GM18868 (cell line): ENCODE data around the gene UVSSA.

Experiments
- ATAC-seq: cut with Tn5 transposase; IDR thresholded peaks from one replicate; pipeline ENCODE4 v1.9.1; 2021; ENCODE audit warnings: mild to moderate bottlenecking, moderate library complexity; ENCODE audit not compliant: unreplicated experiment

The UVSSA gene, protein sequence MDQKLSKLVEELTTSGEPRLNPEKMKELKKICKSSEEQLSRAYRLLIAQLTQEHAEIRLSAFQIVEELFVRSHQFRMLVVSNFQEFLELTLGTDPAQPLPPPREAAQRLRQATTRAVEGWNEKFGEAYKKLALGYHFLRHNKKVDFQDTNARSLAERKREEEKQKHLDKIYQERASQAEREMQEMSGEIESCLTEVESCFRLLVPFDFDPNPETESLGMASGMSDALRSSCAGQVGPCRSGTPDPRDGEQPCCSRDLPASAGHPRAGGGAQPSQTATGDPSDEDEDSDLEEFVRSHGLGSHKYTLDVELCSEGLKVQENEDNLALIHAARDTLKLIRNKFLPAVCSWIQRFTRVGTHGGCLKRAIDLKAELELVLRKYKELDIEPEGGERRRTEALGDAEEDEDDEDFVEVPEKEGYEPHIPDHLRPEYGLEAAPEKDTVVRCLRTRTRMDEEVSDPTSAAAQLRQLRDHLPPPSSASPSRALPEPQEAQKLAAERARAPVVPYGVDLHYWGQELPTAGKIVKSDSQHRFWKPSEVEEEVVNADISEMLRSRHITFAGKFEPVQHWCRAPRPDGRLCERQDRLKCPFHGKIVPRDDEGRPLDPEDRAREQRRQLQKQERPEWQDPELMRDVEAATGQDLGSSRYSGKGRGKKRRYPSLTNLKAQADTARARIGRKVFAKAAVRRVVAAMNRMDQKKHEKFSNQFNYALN

DNA sequence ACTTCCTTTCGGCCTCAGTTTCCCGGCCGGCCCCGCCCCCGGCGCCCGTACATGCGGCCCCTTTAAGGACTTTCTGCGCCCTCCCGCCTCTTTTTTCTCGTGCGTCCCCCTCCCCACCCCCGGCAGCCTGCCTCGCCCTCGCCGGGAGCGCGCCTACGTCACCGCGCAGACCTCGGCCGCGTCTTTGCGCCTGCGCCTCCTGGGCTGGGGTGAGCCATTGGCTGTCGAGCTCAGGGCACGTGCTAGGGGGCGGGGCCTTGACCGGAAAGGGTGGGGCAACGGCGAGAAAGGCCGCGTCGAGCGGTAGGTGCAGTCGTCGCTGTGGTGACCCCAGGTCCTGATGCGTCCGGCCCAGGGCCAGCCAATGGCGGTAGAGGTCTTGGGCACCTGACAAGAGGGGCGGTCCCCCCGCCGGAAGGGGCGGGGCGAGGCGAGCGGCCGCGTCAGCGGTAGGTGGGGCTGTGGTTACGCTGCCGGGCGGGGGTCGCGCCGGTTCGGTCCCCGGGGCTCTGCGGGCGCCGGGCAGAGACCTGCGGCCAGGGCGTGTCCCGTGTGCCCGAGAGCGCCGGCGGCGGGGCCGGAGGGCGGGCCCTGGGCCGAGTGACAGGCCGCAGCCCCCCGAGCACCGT lies at the start of gene UVSSA:
TSS of gene UVSSA (plus strand) at position 428 of the 629 bp plus-strand sequence. CDS start 884 bp downstream, outside the sequence.
- ATAC-seq: peak; percentile 90

DNA sequence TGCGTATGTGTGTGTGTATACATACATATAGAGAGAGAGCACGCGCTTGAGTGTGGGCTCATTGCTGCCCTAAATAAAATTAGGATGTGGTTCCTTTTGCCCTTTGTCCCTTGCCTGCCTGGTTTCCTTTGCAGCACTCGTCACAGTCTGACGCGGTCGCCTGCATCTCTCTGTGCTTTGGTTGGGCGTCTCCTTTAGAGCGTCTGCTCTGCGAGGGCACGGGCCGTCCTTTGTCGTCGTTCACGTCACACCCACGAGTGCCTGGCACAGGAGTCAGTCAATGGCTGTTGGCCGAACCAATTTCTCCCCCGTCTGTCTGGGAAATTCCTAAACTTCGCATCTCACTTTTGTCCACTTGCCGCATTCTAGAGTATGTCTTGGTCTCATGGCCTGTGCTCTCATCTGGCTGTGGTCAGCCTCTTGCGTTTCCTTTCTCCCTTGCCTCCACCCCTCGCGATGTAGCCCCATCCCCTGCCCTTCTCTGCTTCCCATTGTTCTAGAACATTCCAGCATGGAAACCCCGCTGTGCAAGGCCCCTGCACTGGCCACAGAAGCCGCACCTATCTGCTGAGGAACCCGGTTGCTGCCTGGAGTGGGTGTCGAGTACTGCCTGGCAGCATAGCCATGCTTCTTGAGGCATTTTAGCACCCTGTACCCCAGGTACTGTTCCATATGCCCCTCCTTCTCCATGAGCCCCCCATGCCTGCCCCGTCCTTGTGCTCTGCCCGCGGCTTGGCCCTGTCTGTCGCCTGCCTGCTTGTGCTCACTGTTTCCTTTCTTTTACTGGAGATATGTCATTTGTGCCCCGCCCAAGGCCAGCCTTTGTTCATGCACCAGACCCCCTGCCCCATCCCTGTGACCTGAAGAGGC lies 49.3 kb upstream of the UVSSA start:
- no peak for ATAC-seq

DNA sequence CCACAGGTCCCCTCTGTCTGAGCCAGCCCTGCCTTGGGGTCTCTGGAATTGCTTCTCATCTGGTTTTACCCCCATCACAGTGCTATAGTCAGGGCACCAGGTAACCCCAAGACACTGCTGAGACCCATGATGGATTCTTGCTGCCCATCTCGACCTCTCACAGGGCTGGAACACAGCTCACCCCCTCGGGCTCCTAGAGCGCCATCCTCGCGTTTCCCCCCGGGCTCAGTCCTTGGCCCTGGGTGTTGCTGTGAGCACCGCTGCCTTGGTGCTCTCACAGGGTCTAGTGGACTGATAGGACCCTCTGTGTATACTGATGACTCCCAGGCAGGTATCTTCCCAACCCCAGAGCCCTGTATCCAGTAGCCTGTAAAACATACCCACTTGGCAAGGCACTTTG lies 48.5 kb upstream of the UVSSA start:
- no peak for ATAC-seq

DNA sequence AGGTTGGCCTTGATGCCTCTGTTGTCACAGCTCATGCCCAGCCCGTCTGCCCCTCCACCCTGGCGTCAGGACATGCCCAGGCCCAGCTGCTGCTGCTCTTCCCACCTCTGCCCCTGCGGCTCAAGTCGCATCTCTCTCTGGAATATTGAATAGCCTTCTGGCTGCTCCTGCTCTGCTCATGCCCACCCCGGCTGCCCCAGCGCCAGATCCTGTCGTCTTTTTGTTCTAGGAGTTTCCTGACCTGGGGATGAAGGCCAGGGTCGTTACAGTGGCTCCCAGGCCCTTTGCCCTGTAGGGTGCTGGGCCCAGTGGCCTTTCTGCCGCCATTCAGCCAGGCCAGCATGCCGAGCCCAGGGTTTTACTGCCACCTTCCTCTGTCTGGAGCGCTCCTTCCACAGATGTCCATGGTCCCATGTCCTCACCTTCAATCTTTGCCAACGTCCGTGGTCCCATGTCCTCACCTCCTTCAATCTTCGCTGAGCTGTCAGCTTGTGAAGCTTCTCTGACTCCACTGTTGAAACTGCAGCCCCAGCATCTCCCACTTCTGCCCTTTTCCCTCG lies 47.6 kb upstream of the UVSSA start:
- no peak for ATAC-seq

DNA sequence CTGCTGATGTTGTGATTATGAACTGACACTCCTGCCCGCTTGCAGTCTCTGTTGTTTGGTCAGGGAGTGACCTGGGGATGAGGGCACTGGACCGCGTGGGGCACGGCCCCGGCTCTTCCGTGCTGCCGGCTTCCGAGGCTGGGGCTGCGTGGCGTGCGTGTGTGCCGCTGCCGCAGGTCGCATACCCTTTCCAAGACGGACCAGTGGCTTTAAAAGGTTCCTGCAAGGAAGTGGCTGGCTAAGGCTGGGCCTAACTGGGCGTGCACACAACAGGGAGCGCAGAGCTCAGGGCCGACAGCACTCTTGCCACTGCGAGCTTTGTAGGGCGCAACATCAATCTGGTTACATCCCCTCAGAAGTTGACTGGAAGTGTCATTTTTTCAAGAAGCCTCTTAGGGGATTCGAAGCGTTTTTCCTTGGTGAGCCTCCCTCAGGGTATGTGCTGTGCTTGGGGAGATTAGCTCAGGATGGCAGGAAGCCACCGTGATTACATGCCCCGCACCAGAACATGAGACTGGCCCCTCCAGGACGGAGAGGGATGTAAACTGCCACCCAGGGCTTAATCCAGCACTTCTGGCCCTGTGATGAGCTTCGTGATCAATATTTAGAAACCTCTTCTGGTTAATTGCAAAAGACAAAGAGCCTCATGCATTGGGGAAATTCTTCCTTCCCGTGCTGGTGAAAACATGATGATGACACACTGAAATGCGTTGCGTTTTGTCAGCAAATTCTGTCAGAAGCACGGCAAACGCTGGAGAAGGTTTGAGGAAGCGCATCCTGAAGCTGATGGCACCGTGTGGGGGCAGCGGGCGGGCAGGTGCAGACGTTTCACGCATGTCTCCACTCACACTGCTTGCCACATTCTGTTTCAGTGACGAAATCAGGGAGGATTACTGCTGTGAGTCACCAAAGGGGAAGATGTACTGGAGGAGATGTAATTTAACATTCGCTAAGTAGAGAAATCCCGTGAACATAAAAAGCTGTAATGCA lies 46.2 kb upstream of the UVSSA start:
- no peak for ATAC-seq

DNA sequence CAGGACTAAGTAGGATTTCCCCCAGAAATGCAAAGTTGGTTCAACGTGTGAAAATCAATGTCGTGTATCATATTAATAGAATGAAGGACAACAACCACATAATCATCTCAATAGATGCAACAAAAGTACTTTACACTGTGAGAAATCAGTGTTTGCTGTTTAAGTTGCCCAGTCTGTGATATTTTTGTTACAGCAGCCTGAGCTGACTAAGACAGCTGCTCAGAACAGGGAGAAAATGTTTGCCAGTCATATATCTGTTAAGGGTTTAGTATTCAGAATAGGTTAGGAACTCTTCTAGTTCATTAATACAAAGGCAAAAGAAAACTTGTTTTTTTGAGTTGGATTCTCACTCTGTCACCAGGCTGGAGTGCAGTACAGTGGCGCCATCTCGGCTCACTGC lies 44.8 kb upstream of the UVSSA start:
- no peak for ATAC-seq

DNA sequence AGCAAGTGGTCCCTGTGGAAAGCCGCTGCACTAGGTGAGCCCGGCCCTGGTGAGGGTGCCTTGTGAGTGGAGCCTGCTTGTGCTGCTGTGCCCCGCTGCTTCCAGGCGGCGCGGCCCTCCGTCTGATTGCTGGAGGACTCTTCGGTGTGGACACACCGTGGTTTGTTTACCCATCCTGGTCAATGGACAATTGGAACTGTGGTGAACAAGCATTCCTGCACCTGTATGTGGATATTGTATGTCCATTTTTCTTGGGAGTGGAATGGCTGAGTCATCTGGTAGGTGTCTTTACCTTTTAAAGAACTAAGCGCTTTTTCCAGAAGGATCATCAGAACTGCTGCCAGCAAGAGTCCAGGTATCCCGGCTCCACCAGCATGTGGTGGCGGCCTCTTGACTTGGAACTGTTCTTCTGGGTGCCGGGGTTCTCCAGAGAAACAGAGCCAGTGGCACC lies 41.7 kb upstream of the UVSSA start:
- no peak for ATAC-seq

DNA sequence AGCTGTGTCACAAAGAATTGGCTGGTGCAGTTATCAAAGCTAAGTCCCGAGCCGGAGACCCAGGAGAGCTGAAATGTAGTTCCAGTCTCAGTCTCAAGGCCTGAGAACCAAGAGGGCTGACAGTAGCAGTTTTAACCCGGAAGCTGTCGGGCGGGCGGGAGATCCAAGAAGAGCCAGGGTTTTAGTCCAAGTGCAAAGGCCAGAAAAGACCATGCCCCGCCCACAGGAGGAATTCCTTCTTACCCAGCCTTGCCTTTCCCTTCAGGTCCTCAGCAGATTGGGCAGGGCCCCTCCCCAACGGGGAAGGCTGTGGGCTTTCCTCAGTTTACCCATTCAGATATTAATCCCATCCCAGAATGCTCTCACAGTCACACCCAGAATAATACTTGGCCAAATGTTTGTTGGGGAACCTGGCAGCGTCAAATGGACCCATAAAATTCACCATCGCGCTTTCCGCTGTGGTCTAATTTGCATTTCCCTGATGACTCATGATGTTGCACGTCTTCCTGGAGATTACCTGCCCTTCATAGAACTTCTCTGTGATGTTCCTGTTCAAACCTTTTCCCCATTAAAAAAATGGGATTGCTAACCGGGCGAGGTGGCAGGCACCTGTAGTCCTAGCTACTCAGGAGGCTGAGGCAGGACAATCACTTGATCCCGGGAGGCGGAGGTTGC lies 41.1 kb upstream of the UVSSA start:
- ATAC-seq: no peak

DNA sequence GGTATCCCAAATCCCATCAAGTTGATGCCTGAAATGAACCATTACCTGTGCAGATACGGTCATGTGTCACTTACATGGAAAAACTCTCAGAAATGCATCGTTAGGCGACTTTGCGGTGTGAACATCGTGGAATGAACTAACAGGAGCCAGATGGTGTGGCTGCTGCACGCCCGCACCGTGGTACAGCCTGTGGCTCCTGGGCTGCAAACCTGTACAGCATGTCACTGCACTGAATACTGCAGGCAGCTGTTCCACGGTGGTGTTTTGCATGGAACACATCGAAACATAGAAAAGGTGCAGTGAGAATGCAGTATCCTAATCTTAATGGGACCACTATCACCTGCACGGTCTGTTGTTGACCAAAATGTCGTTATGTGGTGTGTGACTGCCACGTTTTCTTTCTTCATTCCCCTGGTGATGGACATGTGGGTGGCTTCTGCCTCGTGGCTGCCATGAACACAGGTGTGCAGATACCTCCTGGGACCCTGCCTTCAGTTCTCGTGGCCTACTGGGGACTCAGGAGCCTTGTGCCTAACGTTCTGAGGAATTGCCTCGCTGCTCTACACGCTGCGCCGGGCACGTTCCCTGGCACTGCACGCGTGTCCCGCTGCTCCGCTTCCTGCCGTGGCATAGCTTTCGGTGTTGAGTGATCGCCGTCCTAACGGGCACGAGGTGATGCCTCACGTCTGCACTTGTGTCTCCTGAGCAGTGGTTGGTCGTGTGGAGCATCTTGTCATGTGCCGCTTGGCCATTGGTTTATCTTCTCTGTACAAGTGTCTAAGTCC lies 38.9 kb upstream of the UVSSA start:
- no peak for ATAC-seq

DNA sequence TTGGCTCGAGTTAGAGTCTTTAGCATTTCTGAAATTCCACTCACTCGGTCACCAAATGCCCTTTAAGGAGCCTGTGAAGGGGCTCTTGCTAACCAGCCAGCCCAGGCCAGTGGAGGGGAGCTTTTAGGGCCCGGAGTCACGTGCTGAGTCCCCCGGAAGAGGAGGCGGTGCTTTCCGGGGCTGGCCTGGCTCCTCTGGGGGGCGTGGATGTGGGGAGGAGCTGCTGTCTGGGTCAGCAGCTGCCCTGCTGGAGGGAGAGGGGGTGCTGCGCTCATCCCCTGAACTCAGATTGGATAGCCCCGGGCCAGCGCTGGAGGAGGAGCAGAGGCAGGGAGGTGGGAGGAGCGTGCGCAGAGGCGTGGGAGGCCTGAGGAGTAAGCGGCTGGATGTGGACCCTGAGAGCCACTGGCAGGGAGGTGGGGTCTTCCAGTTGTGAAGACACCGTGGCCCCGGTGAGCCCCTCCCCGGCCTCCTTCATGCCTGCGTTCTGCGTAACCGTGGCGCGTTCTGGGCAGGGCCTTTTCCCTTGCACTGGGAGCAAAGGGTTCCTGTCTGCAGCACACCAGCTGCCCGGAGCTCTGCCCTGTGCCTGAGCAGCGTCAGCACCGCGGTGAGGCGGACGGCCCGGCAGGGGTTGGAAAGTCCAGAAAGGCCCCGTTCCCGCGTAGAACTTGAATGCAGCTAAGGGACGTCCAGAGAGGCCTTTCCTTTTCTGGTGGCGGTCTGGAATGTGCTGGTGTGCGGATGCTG lies 37.6 kb upstream of the UVSSA start:
- ATAC-seq: peak; percentile 97

DNA sequence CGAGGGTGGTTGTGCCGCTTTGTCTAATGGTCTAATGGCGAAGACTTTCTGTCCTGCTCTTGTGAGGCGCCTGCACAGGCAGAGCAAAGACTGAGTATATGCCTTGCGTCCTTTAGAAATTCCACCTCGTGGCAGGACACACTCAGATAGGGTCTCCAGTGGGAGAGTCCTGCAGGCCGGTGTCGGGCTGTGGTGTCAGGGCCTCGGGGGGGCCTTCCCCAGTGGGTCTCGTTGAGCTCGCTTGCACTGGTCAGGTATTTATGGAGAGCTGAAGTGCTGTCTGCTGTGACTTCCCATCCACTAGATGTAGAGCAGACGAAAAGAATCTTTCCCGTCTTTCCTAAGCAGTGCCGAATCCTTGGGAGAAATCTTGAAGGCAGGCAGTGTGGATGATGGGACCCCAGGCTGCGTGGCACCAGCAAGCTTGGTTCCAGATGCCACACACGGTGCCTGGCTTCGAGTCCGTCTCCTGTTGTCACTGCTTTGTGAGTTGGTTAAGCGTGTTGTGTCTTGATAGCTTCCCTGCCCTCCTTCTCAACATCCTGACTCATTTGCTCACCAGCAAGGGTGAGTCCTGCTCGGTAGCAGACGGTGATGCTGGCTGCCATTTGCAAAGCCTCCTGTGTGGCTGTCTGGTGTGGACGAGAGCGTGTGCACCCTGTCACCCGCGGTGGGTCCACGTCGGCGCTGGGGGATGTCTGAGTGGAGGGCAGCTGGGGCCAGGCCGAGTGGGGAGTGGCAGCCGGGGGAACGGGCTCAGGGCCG lies 36.8 kb upstream of the UVSSA start:
- no peak for ATAC-seq

DNA sequence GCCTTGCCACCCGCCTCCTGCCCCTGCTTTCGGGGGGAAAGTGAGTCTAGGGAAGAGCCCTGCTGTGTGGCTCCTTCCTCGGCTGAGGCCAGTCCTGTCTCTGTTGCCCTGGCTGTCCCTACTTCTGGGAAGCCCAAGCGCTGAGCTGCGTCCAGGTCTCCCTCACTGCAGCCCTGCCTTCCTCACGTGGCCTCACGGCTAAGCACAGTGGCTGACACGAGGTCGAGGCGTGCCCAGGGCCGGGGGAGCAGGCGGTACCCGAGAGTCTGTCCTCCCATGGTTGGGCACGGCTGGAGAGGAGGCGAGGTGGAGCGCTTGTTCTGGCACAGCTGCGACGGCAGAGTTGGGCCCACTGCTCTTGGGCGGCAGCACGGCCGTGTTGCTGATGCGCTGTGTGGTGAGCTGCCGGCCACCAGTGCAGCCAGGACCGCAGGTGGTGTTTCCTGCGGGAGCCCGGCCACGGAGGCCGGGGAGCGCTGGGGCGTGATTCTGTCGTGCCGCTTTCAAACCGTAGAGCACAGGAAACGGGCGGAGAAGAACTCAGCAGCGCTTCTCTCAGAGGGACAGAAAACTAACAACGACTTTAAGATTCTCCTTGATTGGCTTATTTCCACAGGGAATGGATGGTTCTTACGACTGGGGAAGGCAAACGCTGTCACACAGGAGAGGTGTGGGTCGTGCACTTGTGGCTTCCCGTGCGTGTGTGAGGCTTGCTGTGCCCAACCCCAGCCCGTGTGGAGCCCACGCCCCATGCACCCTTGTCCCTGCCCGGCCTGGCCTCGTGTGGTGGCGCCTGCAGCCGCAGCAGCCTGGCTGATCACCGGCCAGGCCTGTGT lies 36.0 kb upstream of the UVSSA start:
- ATAC-seq: no peak

DNA sequence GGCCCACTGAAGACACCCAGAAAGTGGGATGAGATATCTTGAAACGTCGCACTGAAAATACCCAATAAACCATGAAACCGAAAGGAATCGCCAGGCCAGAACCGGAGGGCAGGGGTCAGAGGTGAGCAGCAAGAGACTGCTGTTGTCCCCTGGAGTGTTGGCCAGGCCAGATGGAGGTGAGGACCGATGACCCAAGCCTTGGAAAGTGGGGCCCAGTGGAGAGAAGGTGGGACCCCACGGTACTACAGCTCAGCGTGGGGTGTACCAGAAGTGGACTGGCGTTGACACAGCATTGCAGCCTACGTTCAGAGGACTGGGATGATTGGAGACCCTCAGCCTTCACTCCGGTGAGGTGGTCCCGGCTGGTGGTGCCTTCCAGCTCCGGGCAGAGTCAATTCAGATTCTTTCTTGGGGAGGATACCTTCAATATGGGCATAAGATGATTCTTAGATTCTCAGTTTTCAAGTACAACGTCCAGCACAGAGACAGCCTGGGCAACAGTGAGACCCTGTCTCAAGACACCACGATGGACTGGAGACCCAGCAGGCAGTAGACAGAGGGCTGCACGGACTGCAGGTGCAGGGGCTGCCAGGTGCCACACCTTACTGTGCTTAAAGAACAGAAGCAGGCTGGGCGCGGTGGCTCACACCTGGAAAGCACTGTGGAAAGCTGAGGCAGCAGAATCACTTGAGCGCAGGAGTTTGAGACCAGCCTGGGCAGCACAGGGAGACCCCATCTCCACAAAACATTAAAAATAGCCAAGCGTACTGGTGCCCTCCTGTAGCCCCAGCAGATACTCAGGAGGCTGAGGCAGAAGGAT lies 34.0 kb upstream of the UVSSA start:
- ATAC-seq: no peak

DNA sequence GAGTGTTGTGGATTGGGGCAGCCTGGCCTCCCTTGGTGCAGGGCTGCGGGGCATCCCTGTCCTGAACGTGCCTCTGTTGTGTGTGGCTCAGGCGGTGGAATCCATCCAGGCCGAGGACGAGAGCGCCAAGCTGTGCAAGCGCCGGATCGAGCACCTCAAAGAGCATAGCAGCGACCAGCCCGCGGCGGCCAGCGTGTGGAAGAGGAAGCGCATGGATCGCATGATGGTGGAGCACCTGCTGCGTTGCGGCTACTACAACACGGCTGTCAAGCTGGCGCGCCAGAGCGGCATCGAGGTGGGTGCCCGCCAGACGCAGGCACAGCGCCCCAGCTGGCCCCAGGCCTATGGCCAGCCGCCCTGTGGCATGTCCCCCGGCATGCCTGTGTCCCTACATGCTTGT lies 31.7 kb upstream of the UVSSA start:
- ATAC-seq: no peak
